GM13976 (cell line): Measurements from ENCODE around the gene GIMAP1.

Source experiments
- DNase-seq: peaks from one replicate; pipeline ENCODE4 v3.0.0; 2012; ENCODE audit warnings: low spot score
- CTCF ChIP-seq: IDR thresholded peaks from 2 replicates; pipeline ENCODE4 v1.5.1; 2012; ENCODE audit warnings: borderline replicate concordance, mild to moderate bottlenecking; ENCODE audit not compliant: insufficient read depth; ENCODE audit errors: extremely low read depth, missing control alignments, control extremely low read depth
- in situ Hi-C: fragments of 300-500 bp; cut with MboI; formaldehyde crosslinking; loops from one replicate; pipeline ENCODE4 v1.12.0; 2022; ENCODE audit warnings: low sequenced_read_pairs, mixed read lengths, inconsistent platforms; ENCODE audit not compliant: unreplicated experiment

Gene GIMAP1

GRCh38 chr7:150745876-150746275 lies 29.5 kb downstream of the GIMAP1 start:
- TF ChIP-seq CTCF, result no peak
- in situ Hi-C loops, result no loop called here
- DNase-seq, result no peak

GRCh38 chr7:150746921-150747320 lies 30.5 kb downstream of the GIMAP1 start:
- no peak for TF ChIP-seq CTCF
- no peak for DNase-seq
- in situ Hi-C loops, result no loop called here

GRCh38 chr7:150748376-150748775 lies 32.0 kb downstream of the GIMAP1 start:
- TF ChIP-seq CTCF, result no peak
- DNase-seq, result no peak
- in situ Hi-C loops, result no loop called here

GRCh38 chr7:150751702-150752101 lies 35.3 kb downstream of the GIMAP1 start:
- no peak for DNase-seq
- TF ChIP-seq CTCF, result no peak
- in situ Hi-C loops, result loop anchor here (10.0 kb wide), 1 partner anchor 307 kb away; no protein-coding TSS in a partner anchor

- in situ Hi-C loops, result loop anchor here (10.0 kb wide), 1 partner anchor 308 kb away; no protein-coding TSS in a partner anchor
- DNase-seq, result no peak
- TF ChIP-seq CTCF, result no peak
Measured at GRCh38 chr7:150753239-150753638, 36.8 kb downstream of the GIMAP1 start.

- TF ChIP-seq CTCF, result peak; percentile 28
- peak; percentile 40 for DNase-seq
- in situ Hi-C loops, result loop anchor here (10.0 kb wide), 1 partner anchor 309 kb away; no protein-coding TSS in a partner anchor
Measured at GRCh38 chr7:150753826-150754603, 37.6 kb downstream of the GIMAP1 start.

- in situ Hi-C loops, result loop anchor here (10.0 kb wide), 1 partner anchor 310 kb away; no protein-coding TSS in a partner anchor
- TF ChIP-seq CTCF, result no peak
Measured at GRCh38 chr7:150754951-150755350, 38.5 kb downstream of the GIMAP1 start.

More at GRCh38 chr7:150754951-150755350, 38.5 kb downstream of the GIMAP1 start:
- no peak for DNase-seq
